GM20431 (cell line): ENCODE results near the gene JMJD1C.

Experiments
- in situ Hi-C: fragments of 300-500 bp; cut with MseI, MboI; formaldehyde crosslinking; loops from one replicate; pipeline ENCODE4 v1.15.0; 2020; ENCODE audit warnings: low sequenced_read_pairs; ENCODE audit not compliant: unreplicated experiment

Gene JMJD1C

DNA sequence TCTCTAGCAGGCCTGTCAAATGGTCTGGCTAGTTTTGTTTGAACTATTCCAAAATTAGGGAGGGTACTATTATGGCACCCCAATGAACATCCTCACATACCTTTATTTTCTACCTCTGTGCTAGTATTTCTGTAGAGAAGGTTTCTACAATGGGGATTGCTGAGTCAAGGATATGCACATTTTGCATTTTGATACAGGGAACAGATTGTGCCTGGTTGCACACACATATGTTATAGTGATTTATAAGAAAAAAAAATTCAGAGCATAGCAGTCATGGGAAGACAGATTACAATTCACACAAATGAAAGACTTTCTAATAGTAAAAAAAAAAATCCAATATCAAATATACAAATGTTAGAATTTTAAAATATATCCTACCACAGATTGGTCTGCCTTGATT, 346.7 kb downstream of the JMJD1C start:
- in situ Hi-C loops, result no loop called here
